ENCODE data around the gene WSB1.

The WSB1 gene

GRCh38 chr17:27280527-27280926, 13.4 kb upstream of the WSB1 start:
- no peak for DNase-seq

- no peak for DNase-seq
Observed at GRCh38 chr17:27281438-27281837, 12.5 kb upstream of the WSB1 start.

DNA sequence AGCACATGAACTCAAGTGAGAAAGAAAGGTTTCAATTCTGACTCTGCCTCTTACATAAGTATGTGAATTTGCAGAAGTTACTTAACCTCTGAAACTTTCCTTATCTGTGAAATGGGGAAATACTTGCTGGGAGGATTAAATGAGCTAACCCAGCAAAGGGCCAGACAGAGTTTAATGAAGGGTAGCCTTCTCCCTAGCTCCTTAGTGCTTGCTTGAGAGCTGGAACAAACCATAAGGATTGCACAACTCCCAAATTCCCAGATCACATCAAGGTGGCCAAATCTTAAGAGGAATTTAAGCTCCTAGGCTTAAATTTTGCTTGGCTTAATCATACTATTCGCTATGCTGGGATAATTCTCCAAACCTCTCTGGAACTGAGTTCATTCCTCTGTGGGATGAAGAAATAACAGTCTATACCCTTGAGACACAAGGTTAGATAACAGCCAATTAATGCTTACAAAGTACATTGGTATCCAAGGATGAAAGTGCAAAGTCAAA, 11.8 kb upstream of the WSB1 start:
- DNase-seq = no peak

DNA sequence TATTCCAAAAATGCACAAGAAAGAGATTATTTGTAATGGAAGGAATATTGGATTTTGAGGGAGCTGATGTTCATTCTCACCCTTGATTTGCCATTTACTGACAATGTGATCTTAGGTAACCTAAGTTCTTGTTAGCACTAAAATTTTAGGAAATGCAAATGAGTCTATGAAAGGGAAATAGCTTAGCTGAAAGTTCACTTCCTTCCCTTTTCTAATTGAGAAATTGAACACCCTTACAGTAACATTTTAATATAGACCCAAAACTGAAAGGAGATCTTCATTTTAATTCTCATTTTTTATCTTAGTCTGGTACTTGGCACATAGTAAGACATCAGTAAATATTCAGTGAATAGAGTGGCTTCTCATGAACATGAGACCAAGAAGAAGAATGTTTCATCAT, 10.9 kb upstream of the WSB1 start:
- DNase-seq = no peak

GRCh38 chr17:27283751-27284150, 10.2 kb upstream of the WSB1 start:
- DNase-seq = no peak

- DNase-seq = no peak
Observed at GRCh38 chr17:27284811-27285415, 9.0 kb upstream of the WSB1 start.

- DNase-seq = no peak
Observed at GRCh38 chr17:27285516-27285915, 8.4 kb upstream of the WSB1 start.

- no peak for DNase-seq
Observed at GRCh38 chr17:27288183-27288582, 5.7 kb upstream of the WSB1 start.

DNA sequence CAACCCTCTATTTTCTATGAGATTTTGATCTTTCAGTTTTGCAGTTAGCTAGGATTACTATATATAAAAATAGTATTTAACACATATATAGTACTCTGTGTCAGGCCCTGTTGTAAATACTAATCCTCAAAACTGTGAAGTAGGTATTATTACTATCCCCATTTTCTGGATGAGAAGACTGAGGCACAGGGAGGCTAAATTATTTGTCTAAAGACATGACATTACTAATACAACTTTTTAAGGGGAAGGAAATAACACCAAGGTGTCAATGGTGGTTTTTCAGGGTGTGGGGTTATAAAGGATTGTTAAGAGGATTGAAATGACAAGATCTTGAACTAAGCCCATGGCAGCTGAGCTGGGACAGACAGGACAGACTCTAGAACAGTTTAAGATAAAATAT, 4.1 kb upstream of the WSB1 start:
- no peak for DNase-seq

- no peak for DNase-seq
Observed at GRCh38 chr17:27290916-27291598, 2.9 kb upstream of the WSB1 start.

DNA sequence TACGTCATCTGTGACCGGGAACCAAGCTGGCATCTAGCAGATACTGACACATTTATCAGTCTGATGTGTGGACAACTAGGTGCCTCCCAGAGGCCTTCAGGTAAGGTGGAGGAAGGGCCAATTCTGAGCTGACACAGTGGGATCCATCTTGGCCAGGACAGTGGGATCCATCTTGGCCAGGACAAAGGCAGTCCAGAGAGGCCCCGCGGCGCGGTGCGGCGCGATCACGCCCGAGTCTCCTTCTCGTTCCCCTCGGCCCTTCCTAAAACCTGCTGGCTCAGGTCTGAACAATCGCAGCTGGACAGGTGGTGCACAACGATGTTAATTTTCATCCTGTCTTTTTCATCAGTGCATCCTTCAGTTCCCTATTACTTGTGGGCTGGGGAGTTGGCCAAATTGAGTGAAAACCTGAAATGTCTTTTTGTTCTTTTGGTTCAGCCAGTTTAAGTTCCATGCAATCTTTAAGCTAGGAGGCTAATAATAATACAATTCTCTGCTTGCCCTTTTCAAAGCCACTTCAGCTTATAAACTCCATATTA, 486 bp upstream of the WSB1 start:
- DNase-seq = no peak

DNA sequence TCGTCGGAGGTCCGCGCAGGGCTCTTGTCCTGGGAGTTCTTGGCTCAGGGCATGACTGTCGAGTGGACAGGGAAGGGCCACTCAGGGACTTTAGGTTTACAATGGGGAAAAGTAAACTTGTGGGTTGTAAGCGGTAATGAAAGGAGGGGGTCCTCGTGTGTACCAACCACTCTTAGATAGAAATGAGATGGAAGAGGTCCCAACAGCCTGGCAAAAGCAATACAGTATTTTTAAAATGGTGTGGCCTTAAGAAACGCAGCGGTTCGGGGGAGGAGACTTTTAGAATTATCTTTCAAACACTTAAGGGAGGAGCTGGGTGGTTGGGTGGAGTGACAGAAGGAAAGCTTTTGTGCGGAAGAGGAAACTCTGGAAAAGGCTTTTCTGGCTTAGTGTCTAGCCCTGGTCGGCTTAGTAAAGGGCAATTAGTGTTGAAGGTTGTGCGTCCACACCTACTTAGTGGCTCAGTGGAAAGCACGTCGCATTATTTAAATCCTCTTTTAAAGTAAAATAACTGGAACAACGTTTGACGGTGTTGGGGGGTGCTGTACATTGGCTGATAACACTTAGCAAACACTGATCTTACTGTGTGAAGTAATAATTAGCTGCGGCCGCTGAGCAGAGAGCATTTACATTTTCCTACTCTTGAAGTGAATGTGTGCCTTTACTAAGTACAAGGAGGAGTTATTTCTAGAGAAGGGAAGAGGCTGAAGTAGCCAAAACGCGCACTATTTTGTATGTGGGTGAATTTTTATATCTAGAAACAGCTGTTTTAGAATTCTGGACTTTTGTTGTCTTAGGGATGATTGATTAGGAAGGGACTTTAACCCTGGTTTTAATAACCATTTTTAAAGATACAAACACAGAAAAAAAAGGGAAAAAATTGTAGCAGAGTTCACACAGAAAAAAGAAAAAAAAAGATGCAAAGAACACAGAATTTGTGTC, 1.0 kb downstream of the WSB1 start:
- DNase-seq = peak; percentile 62

DNA sequence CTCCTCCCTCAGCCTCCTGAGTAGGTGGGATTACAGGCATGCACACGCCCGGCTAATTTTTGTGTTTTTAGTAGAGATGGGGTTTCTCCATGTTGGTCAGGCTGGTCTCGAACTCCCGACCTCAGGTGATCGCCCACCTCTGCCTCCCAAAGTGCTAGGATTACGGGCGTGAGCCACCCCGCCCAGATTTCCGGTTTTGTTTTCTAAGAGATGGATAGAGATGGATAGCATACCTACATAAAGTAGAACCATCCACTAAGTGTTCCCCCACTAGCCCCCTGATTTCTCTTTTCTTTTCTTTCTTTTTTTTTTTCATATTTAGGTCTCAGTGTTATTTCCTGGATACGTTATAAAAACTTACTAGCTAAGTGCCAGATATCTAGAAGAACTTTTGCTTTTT, 2.0 kb downstream of the WSB1 start:
- DNase-seq = peak; percentile 8

DNA sequence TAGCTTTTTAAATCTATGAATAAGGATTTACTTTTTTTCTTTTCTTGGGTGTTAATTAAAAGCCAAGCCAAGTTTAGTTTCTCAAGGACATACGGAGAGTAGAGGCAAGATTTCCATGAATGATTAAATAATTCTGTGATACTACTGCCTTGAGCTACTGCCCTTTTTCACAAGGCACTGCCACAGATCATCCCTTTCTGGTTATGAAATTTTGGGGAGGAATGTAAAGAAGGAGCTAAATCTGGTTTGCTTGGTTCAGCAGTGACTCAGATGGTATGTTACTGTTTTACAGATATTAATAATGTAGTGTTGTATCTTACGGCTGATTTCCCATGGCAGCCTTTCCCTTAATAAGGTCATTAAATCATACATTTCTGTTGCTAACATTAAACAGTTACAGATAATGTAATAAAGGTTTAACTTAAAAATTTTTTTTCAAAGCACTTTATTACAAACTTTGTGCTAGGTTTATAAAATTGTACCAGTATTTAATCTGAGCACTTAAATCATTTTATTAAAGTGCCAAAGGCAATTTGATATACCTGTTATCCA, 2.6 kb downstream of the WSB1 start:
- DNase-seq = peak; percentile 55

DNA sequence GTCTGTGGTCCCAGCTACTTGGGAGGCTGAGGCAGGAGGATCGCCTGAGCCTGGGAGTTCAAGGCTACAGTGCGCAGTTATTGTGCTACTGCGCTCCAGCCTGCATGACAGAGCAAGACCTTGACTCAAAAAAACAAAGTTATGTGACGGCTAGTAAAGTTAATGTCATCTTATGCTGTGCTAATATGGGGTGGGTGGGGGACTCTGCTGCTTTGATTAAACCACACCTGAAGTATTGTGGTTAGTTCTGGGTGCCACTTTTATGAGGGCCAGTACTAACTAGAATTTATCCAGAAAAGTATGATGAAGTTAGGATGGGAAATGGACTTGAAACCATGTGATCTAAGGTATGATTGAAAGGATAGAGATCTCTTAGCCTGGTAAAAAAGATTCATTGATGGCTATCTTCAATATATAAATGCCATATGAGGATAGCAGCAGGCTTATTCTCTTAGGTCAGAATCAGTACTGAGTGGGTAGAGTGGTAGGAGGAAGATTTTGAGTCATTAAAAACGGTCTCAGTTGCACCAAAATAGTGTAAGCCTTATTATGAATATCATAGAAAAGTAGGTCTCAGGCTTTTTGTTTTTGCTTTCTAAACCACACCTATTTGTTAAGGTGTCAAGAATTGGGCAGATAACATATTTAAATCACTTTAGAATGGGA, 5.6 kb downstream of the WSB1 start:
- DNase-seq = peak; percentile 21

DNA sequence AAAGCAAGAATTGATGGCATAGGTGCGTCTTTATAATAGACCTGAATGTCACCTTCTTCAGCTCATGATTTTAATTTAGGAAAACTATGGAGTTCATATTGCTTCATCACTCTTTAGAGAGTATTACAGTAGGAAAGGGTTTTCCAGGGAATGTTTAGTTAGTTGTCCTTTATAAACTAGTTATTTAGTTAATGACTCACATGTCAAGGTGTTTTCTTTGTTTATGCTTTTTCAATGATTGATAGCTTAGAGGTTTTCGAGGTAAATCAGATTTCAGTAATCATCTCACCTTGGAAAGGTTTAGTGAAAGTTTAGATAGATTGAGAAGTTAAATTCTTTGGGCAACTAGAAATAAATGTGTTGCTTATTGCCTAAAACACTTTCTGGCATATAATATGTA, 9.8 kb downstream of the WSB1 start:
- DNase-seq = no peak

- DNase-seq = no peak
Observed at GRCh38 chr17:27306276-27306835, 12.4 kb downstream of the WSB1 start.

DNA sequence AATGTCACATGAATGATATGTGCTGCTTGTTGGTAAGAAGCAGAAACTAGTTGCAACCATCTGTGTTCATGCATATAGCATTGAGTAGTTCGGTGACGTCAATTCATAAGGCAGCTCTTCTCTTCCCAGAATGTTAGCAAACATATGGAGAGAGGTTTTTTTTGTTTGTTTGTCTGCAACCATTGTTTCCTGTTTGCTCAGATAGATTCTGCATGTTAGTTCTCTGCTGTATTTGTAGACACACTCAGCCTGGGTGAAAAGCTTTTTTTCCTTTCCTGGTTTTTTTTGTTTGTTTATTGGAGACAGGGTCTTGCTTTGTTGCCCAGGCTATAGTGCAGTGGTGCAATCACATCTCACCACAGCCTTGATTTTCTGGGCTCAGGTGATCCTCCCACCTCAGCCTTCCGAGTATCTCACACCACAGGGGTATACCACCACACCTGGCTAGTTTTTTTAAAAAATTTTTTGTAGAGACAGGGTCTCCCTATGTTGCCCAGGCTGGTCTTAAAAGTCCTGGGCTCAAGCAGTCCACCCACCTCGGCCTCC, 16.7 kb downstream of the WSB1 start:
- no peak for DNase-seq

DNA sequence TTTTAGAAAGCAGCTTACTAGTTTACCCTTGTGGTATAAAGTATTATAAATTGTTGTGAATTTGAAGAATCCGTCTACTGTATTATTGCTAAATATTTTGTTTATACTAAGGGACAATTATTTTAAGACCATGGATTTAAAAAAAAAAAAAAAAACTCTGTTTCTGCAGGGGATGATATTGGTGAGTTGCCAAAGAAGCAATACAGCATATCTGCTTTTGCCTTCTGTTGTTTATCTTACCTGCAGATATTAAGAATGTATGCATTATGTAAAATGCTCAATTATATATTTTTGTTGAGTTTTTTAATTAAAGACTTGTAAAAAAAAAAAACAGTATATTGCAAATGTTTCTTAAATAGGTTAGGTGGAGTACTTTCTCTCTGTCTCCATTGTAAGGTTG, 19.4 kb downstream of the WSB1 start:
- DNase-seq = no peak

DNA sequence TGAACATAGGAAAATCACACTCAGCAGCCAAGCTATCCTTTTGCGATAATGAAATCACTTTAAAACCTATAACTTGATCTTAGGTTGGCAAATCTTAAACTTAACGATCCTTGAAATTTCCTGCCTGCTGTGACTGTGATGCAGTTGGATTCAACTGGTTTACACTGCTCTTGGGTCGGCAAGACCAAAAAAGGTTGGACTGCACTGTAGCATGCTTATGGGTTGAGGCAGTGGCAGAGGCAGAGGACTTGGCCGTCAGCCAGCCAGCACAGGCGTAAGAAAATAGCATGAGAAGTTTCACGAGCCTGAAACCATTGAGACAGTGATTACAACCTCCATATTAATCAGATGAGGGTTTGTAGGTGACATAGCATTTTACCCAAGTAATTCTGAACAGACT, 21.4 kb downstream of the WSB1 start:
- no peak for DNase-seq

- no peak for DNase-seq
Observed at GRCh38 chr17:27315796-27316465, 22.0 kb downstream of the WSB1 start.
